ENCODE measurements around the gene CHN2.

Gene CHN2

DNA sequence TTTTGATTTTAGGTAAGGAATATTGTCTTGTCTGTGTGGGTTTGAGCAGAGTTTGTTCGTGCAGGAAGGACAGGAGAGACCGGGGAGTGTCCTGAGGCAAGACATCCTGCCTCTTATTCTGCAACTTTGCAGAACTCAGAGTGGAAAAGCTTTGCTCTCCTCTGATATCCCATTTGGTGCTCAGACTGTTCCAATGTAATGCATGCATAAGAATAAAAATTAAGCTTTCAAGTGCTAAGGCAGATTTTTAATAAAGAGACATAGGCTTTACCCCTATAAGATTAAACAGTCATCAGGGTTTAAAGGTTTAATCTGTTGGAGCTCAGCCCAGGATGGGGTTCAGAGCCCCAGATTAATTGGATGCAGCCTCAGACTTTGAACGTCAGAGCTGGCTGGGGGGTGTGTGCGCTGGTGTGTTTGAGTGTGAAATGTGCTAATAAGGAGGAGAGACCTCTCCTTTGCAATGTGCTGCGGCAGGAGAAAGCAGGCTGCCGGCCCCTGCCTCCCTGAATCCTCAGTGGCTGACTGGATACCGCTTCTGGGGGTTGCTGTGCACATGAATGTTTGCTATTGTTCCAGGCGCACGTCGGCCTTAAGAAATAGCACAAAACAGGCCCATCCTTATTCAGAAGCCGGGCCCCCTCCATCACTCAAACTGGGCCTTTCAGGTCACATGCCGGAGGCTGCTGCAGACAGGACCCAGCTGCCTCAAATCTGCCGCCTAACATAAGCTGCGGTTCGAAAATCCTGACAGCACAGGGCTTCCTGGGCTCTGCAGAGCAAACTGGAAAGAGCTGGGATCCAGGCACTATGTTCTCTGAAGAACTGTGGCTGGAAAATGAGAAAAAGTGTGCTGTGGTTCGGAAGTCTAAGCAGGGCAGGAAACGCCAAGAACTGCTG is 285.0 kb downstream of the CHN2 start:
- DNase-seq, result no peak

DNA sequence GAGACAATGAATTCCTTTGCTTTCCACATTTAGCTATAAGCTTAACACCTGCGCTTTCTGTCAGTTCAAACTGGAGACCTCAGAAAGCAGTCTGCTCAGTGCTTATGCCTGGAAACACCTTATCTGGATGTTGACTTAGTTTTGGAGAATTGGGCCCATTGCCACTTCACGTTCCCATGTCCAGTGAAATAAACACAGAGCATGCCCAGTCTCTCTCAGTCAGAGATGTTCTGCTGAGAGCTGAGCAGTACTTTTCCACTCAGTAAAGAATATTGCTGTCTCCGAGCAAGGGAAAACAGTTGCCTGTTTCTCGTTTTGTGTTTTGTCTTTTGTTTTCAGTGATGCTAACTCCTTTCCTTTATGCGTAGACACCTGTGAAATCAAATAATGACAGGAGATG is 285.9 kb downstream of the CHN2 start:
- DNase-seq, result no peak

DNA sequence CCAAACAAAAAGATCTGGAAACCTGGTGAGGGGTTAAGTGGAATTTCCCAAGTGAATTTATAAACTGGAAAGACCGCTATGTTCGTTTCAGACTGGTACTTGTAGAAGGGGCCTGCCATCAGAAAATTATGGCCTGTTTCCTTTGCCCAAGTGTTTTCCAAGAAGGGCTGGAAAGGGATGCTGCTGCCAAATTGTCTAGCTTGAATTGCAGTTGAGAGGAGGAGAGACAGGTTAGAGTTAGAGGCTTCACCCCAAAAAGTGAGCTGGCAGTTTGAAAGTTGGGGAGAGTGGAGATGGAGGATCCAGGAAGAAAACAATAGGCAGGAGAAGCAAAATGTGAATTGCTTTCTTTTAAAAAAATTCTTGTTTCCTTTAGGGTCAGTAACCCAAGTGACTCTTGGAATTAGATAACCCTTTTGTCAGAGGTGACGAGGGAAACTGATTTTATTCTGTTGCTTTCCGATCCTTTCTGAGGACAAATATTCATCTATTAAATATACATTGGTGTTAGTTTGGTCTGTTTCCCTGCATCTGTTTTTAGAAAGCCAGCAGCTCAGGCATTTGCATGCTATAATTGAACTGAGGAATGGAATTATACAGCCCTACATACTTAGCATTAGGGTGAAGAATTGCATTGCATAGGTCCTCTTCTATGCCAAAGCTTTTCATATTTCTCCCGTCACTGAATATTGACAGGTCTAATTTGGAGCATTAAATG is 286.5 kb downstream of the CHN2 start:
- no peak for DNase-seq

- no peak for DNase-seq
Observed at GRCh38 chr7:29482056-29482455, 287.5 kb downstream of the CHN2 start.

DNA sequence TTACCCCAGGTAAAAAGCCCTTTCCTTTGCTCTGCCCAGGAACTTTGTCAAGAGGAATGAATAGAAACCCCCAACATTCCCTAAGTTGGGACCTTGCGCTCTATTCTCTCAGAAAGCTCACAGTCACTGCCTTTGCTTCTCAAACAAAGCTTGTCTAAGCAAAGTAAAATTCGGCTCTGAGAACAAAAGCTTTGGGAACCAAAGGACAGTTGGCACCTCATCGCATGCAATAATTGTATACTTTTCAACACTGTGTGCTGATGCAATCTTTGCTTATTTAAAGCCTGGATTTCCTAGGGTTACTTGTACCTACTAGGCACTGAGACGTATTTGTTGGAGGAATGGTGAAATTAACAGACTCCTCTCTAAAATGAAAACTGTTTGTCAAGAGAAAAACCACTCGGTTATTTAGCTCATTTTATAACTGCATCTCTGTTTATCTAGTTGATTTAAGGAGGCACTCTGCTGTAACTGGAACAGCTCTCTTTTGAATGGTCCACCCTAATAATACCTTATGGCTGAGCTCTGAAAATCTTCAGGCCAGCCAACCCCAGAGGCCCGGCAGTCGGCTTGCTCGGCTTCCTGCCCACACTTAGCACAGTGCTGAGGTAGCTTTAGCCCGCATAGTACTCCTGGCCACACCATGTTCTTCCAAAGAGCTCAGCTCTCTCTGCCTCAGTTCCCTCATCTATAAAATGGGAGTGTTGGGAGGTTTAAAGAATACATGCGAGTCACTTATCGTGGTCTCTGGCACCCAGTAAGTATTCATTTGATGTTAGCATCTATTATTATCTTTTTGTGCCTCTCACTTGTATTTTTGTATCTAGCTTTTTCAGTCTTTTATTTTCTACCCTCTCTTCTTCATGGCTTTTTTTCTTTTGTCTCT is 288.9 kb downstream of the CHN2 start:
- no peak for DNase-seq

DNA sequence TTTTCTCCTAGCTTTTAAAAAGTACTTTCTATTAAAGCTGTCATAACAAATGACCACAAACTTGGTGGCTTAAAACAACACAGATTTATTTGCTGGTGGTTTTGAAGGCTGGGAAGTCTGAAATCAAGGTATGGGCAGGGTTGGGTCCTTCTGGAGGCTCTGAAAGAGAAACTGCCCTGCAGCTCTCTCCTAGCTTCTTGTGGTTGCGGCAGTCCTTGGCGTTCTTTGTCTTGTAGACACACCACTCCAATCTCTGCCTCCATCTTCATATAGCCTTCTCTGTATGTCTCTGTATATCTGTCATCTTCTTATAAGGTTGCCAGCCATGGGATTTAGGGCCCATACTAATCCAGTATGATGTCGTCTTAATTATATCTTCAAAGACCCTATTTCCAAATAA is 289.7 kb downstream of the CHN2 start:
- DNase-seq, result no peak

DNA sequence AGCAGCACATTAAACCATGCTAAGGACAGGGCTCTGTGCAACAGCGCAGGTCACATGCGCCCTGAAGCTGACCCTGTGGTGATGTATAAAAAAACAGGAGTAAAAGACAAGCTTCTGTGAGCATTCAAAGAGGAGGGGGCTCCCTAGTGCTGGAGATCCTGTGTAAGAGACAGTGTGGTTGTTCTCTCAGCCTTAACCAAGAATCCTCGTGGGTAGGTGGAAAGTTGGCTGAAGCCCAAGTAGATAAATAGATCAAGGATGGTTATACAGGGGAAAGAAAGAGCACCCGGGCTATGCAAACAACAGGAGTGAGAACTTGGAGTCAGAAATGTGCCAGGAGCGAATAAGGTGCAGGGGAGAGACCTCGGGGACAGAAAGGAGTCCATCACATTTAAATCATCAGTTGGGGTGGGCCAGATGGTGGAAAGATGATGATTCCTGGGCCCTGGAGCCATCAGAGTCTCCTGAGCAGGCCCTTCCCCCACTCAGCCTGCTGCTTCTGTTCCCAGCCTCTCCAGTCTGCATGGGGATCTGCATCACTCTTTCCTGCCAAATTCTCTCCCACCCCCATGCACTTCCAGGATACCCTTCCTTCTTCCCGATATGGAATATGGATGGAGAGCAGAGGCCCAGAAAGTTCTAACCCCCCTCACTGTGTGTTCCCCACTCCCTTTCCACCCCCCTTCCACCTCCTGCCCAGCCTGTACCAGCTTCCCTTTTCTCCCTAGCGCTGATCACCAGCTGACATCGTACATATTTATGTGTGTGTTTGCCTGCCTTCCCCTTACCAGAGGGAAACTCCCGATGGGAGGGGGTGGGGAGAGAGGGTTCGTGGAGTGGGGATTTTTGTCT is 291.0 kb downstream of the CHN2 start:
- DNase-seq, result no peak

DNA sequence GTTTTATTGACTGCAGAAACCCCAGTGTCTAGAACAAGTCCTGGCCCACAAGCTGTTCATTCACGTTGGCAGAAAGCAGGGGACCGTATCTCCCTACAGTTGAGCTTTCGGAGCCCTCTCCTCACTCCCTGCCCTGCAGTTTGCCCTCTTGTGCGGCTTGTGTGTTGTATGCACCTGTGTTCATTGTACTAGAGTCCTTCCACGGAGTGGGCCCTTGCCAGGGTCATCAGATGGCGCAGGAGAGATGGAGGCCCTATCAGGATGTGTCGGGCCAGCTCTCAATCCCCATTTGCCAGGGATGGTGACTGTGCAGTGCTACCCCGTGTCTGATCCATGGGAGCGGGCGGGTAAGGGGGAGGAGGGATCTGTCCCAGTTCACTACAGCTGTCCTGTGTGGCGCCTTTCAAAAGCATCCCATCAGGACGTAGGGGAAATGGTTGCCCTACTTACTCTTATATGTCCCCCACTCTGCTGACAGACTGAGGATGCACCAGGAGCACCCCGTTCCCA is 291.7 kb downstream of the CHN2 start:
- no peak for DNase-seq

GRCh38 chr7:29487424-29487823 is 292.8 kb downstream of the CHN2 start:
- DNase-seq, result no peak

GRCh38 chr7:29488203-29488970 is 293.8 kb downstream of the CHN2 start:
- no peak for DNase-seq

- peak; percentile 61 for DNase-seq
Observed at GRCh38 chr7:29488977-29489376, 294.4 kb downstream of the CHN2 start.

GRCh38 chr7:29490094-29490607 is 295.6 kb downstream of the CHN2 start:
- no peak for DNase-seq

DNA sequence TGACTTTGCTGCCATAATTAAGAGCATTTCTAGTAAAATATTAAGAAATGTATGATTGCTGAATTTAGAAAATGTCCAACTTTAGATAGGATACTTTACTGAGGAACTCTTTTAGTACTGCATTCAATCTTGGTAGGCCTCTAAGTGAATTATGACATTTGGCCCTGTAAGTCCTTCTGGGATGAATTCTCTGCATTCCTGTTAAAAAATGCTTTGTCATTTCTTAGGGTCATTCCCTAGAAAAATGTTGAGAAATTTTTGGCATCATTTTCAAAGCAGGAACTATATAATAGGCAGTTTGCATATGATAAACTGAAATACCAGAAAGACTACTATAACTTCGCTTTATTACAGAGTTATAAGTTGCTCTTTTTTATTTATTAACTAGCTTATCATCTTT is 299.8 kb downstream of the CHN2 start:
- DNase-seq, result no peak

- peak; percentile 71 for DNase-seq
Observed at GRCh38 chr7:29495653-29496052, 301.1 kb downstream of the CHN2 start.

DNA sequence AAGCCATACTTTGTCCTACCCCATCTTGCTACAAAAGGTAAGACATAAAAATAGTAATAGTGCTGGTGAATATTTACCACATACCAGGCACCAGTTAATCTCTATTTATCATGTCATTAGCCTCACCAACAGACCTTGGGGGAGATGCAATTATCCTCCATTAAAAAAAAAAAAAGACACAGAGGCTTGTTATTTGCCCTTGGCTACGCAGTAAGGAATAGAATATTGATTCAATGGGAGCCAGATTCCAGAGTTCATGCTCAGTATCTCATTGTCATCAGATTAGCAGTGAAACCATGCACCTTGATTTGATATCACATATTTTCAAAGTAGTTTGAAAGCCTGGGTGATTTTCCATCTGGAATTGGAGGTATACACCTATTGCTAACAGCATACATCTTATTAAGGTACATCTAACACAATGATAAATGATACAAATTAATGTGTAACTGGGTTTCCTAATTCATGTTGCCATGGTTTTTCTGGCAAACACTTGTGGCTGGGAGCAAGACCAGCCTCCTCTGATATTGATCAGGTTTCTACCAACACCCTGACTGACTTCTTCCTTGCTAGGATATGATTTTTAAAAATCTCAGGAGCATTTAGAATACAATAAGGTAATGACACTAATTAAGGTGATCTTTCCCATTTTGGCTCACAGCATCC is 301.9 kb downstream of the CHN2 start:
- DNase-seq, result no peak

DNA sequence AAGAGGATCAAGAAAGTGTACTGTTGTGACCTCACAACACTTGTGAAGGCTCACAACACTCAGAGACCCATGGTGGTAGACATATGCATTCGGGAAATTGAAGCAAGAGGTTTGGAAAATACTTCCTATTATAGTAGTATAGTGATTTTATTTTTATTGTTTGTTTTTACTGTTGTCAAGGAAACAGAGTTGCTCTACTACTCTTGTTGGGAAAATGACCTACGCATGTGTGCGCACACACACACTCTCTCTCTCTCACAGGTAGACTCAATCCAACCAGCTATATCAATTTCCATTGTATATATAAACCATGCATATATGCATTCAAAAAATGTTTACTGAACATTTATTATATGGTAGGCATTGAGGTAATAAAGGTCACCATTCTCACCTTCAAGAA is 305.4 kb downstream of the CHN2 start:
- no peak for DNase-seq

GRCh38 chr7:29500719-29501118 is 306.1 kb downstream of the CHN2 start:
- no peak for DNase-seq

DNA sequence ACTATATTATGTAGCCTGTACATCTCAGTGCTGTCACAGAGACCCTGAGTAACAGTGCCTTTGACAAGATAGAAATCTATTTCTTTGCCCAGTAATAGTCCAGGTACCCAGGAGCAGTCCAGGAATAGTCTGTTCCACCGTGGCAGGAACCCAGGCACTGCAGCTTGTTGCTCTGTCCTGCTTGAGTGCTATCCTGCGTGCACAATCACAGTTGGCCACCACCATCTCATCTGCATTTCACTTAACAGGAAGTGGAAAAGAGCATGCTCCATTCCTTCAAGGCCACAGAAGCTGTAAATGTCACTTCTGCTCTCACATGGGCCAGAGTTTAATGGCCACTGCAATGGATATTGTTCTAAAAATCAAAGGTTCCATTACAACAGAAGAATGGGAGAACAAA is 307.6 kb downstream of the CHN2 start:
- DNase-seq, result no peak

- no peak for DNase-seq
Observed at GRCh38 chr7:29505931-29506330, 311.4 kb downstream of the CHN2 start.

DNA sequence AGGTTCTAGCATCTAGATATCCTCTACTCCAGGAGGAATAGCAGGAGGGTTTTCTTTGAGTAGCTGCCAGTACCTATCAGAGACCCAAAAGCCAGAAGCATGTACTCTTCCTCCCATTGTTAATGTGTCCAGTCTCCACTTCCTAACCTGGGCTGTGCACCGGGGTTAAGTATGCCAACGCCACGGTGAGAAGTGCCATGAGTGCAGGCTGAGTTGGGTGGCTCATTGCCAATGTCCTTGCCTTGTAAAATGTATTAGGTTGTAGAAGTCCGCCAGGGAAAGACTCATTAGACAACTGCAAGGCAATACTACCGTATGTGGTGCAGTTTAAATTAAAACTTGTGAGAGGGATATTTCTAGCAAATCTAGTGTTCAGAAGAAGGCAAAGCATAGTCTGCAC is 314.0 kb downstream of the CHN2 start:
- DNase-seq, result no peak

DNA sequence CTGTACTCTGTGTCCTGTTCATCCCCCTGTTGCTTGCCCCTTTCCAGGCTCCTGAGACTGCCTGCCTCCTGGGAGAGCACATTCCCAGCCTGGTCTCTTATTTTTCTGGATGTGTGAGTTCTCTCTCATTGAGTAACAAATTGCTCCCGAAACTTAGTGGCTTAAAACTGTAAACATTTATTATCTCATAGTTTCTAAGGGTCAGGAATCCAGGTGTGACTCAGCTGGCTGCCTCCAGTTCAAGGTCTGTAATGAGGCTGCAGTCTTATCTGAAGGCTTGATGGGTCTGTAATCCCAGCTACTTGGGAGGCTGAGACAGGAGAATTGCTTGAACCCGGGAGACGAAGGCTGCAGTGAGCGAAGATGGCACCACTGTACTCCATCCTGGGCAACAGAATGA is 315.5 kb downstream of the CHN2 start:
- DNase-seq, result no peak

All from islet precursor cell (in vitro differentiated cells).